Measurements from ENCODE around the gene HS3ST1. TPM values are rescaled to one million over a fixed set of nuclear protein-coding genes. Genes with fewer than 3 reads are reported as not detected.

HS3ST1 gene
- total RNA-seq, 1 donor from 2014 or later: 0.37 TPM

GRCh38 chr4:11407551-11407950 lies 21.1 kb downstream of the HS3ST1 start:
- Mint-ChIP-seq H3K36me3 (ENCODE audit: low read depth) (no peaks in the 10 kb centered on the region), H3K27me3 (ENCODE audit: low read depth) (no peaks in the 10 kb centered on the region), H3K4me1 (peaks cover 4% of the 10 kb centered on the region), H3K27ac (ENCODE audit: unreplicated experiment) (no peak overlapping the region), H3K4me3 (no peak overlapping the region), H3K9me3 (no peaks in the 10 kb centered on the region)
- no peak for DNase-seq (ENCODE audit: low read depth, low spot score)
- no peak for TF ChIP-seq CTCF (conservative IDR thresholded peaks at IDR 0.05)

GRCh38 chr4:11404431-11404830 lies 24.3 kb downstream of the HS3ST1 start:
- H3K4me3 Mint-ChIP-seq: no peak overlapping the region
- no peak overlapping the region for H3K27ac Mint-ChIP-seq (ENCODE audit: unreplicated experiment)
- no peaks in the 10 kb centered on the region for H3K27me3 Mint-ChIP-seq (ENCODE audit: low read depth)
- H3K36me3 Mint-ChIP-seq (ENCODE audit: low read depth): no peaks in the 10 kb centered on the region
- DNase-seq (ENCODE audit: low read depth, low spot score): no peak
- no peaks in the 10 kb centered on the region for H3K9me3 Mint-ChIP-seq
- TF ChIP-seq CTCF (conservative IDR thresholded peaks at IDR 0.05): no peak
- H3K4me1 Mint-ChIP-seq: peaks cover 4% of the 10 kb centered on the region

GRCh38 chr4:11402192-11402591 lies 26.5 kb downstream of the HS3ST1 start:
- no peaks in the 10 kb centered on the region for H3K9me3 Mint-ChIP-seq
- no peak for DNase-seq (ENCODE audit: low read depth, low spot score)
- no peak for TF ChIP-seq CTCF (conservative IDR thresholded peaks at IDR 0.05)
- no peak overlapping the region for H3K27ac Mint-ChIP-seq (ENCODE audit: unreplicated experiment)
- no peaks in the 10 kb centered on the region for H3K27me3 Mint-ChIP-seq (ENCODE audit: low read depth)
- peaks cover 5% of the 10 kb centered on the region for H3K4me1 Mint-ChIP-seq
- no peaks in the 10 kb centered on the region for H3K36me3 Mint-ChIP-seq (ENCODE audit: low read depth)
- no peak overlapping the region for H3K4me3 Mint-ChIP-seq

- Mint-ChIP-seq H3K36me3 (ENCODE audit: low read depth) (no peaks in the 10 kb centered on the region), H3K27me3 (ENCODE audit: low read depth) (no peaks in the 10 kb centered on the region), H3K4me1 (peaks cover 3% of the 10 kb centered on the region), H3K9me3 (no peaks in the 10 kb centered on the region), H3K27ac (ENCODE audit: unreplicated experiment) (no peak overlapping the region), H3K4me3 (no peak overlapping the region)
- no peak for TF ChIP-seq CTCF (conservative IDR thresholded peaks at IDR 0.05)
- no peak for DNase-seq (ENCODE audit: low read depth, low spot score)
Measured at GRCh38 chr4:11399461-11399971, 29.2 kb downstream of the HS3ST1 start.

- H3K9me3 Mint-ChIP-seq: no peaks in the 10 kb centered on the region
- H3K27me3 Mint-ChIP-seq (ENCODE audit: low read depth): no peaks in the 10 kb centered on the region
- no peak for DNase-seq (ENCODE audit: low read depth, low spot score)
- no peak overlapping the region for H3K4me3 Mint-ChIP-seq
- H3K4me1 Mint-ChIP-seq: peaks cover 3% of the 10 kb centered on the region
- H3K36me3 Mint-ChIP-seq (ENCODE audit: low read depth): no peaks in the 10 kb centered on the region
- no peak for TF ChIP-seq CTCF (conservative IDR thresholded peaks at IDR 0.05)
- no peak overlapping the region for H3K27ac Mint-ChIP-seq (ENCODE audit: unreplicated experiment)
Measured at GRCh38 chr4:11397819-11398610, 30.7 kb downstream of the HS3ST1 start.
